Activated naive CD4-positive, alpha-beta T cell treated with anti-CD3 and anti-CD28 coated beads, Interleukin-2, amount 50 U/mL, for 72 hours (primary cell): ENCODE measurements around the gene TSPAN7. TPM values are rescaled to one million over a fixed set of nuclear protein-coding genes. Genes with fewer than 3 reads are reported as not detected.

Experiments
- ATAC-seq, 2 donors: fragments of 150-1000 bp; cut with Tn5 transposase; 2 replicates each; pipeline ENCODE4 v1.10.0; 2021; ENCODE audit warnings: mild to moderate bottlenecking in 2 of 2, moderate library complexity in 2 of 2
- DNase-seq, 2 donors: peaks; one replicate each; pipeline ENCODE4 v3.0.0; 2021 to 2022; ENCODE audit warnings: low spot score in 2 of 2
- H3K27ac Mint-ChIP-seq, 2 donors: one replicate each; pipeline ENCODE4 v1.8.0; 2022; ENCODE audit warnings: mild to moderate bottlenecking in 2 of 2, mixed read lengths in 2 of 2
- H3K36me3 Mint-ChIP-seq, 2 donors: one replicate each; pipeline ENCODE4 v1.8.0; 2022; ENCODE audit warnings: mixed read lengths in 2 of 2
- H3K9me3 Mint-ChIP-seq, 2 donors: one replicate each; pipeline ENCODE4 v1.8.0; 2022; ENCODE audit warnings: mixed read lengths in 2 of 2
- total RNA-seq, 2 donors: library from RNA; stranded (reverse); gene quantifications; one replicate each; pipeline ENCODE4 v1.2.3, GENCODE V29; 2022

Gene TSPAN7
- total RNA-seq, 2 donors from 2014 or later = 0.93 to 3.2 TPM

DNA sequence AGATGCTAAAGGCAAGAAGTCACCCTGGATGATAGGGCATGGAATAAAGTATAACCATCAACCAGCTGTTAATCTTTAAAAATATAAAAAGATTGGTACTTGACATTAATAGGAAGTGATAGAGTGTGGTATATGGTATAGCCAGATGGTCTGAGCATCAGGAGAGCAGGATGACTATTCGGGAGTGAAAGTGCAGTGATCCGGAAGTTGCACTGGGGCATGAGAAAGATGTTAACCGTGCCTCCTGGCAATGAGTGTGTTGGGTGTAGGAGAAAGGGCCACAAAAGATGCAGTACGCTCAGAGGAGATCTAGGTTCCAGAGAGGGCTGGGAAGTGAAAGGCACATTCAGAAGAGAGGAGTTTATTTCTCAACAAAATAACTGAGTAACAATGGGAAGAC is 65.0 kb downstream of the TSPAN7 start:
- H3K36me3 Mint-ChIP-seq = no peaks in the 10 kb centered on the region
- DNase-seq = no peak
- no peak overlapping the region for H3K27ac Mint-ChIP-seq
- no peaks in the 10 kb centered on the region for H3K9me3 Mint-ChIP-seq
- ATAC-seq = no peak

GRCh38 chrX:38627683-38628082 is 66.3 kb downstream of the TSPAN7 start:
- ATAC-seq = peak; percentile 74 to 85

GRCh38 chrX:38628587-38628986 is 67.2 kb downstream of the TSPAN7 start:
- H3K27ac Mint-ChIP-seq = no peak overlapping the region
- H3K9me3 Mint-ChIP-seq = no peaks in the 10 kb centered on the region
- no peaks in the 10 kb centered on the region for H3K36me3 Mint-ChIP-seq
- no peak for DNase-seq
- ATAC-seq = no peak

More at GRCh38 chrX:38627683-38628082, 66.3 kb downstream of the TSPAN7 start:
- Mint-ChIP-seq H3K36me3 (no peaks in the 10 kb centered on the region), H3K9me3 (no peaks in the 10 kb centered on the region), H3K27ac (no peak overlapping the region)
- DNase-seq = peak in 1 of 2 donors; percentile 6

GRCh38 chrX:38632516-38632915 is 71.2 kb downstream of the TSPAN7 start:
- no peak for DNase-seq
- no peaks in the 10 kb centered on the region for H3K9me3 Mint-ChIP-seq
- H3K27ac Mint-ChIP-seq = no peak overlapping the region
- no peak for ATAC-seq
- no peaks in the 10 kb centered on the region for H3K36me3 Mint-ChIP-seq

- ATAC-seq (no peak), DNase-seq (no peak)
- Mint-ChIP-seq H3K9me3 (no peaks in the 10 kb centered on the region), H3K36me3 (no peaks in the 10 kb centered on the region), H3K27ac (no peak overlapping the region)
Measured at GRCh38 chrX:38634665-38635064, 73.3 kb downstream of the TSPAN7 start.

DNA sequence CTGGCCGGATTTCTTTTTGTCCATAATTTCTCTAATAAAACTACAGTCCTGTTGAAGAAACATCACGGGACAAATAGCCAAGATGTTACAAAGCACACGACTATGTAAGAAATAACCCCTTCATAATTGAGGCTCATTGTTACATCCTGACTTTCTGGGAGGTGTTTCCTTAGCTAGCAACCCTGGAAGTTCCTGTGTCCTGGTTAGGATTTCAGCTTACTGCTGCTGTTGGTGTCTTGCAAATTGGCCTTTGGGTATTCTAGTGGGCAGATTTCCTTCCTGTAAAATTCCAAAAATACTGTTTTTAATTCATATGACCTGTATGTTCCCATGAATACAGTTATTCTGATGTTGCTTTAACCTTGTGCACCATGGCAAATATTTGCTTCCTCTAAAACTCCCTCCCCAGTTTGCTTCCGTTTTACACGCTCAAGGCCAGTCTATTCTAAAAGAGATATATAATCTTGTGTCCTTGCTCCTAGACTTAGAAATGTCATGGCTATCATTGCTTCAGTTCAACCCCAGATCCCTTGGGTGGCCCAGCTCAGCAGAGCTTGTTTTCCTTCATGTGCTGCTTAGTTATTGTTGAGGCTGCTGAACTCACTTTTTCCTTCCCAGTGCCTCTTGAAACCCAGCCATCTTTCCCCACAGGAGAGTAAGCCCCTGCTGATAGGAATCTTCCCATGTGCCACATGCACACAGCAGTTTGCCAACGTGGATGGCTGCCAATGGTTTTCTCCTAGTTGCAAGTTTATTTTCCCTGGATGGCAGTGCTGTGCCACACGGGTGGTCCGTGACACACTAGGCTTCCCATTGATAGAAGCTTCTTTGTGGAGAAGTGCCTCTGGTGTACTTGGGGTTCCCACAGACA is 75.8 kb downstream of the TSPAN7 start:
- no peak overlapping the region for H3K27ac Mint-ChIP-seq
- DNase-seq (no peak), ATAC-seq (no peak)
- no peaks in the 10 kb centered on the region for H3K36me3 Mint-ChIP-seq
- no peaks in the 10 kb centered on the region for H3K9me3 Mint-ChIP-seq

- ATAC-seq (no peak), DNase-seq (no peak)
- Mint-ChIP-seq H3K36me3 (no peaks in the 10 kb centered on the region), H3K27ac (no peak overlapping the region), H3K9me3 (no peaks in the 10 kb centered on the region)
Measured at GRCh38 chrX:38638952-38639529, 77.7 kb downstream of the TSPAN7 start.

DNA sequence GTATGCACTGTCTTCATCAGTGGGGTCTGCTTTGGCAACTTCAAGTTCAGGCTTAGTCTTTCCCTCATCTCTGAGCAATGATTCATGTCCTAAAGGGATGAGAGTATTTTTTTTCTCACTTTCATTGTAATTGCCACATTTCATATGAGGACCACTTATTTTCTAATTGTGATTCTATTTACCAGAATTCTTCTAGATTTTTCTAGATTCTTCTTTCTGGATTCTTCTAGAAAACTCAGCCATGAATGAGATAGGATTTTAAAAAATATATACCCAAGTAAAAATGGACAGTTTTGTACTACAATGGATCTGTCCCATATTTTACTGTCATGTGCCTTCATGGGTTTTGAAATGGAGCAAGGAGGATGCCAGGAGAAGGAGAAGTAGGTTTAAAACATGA is 78.4 kb downstream of the TSPAN7 start:
- DNase-seq (no peak), ATAC-seq (no peak)
- no peaks in the 10 kb centered on the region for H3K36me3 Mint-ChIP-seq
- H3K9me3 Mint-ChIP-seq = no peaks in the 10 kb centered on the region
- H3K27ac Mint-ChIP-seq = no peak overlapping the region

DNA sequence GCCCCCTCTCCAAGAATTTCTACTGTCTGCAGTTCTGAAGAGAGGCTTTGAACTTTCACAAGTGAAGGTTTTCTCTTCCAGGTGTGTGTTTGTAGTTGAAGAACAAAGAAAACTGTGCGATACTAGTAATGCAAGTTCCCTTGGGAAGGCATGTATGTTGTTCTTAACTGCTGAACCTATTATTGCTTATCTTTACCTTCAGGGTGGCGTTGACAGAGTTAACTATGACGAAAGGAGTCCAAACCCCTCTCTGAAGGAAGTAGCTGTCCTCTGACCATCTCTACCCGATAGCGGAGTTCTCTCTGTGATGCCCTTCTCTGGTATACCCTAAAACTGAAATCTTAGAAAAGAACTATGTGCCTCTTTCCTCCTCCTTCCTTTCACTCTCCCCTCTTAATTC is 79.9 kb downstream of the TSPAN7 start:
- Mint-ChIP-seq H3K9me3 (no peaks in the 10 kb centered on the region), H3K36me3 (no peaks in the 10 kb centered on the region), H3K27ac (no peak overlapping the region)
- ATAC-seq (no peak), DNase-seq (no peak)

DNA sequence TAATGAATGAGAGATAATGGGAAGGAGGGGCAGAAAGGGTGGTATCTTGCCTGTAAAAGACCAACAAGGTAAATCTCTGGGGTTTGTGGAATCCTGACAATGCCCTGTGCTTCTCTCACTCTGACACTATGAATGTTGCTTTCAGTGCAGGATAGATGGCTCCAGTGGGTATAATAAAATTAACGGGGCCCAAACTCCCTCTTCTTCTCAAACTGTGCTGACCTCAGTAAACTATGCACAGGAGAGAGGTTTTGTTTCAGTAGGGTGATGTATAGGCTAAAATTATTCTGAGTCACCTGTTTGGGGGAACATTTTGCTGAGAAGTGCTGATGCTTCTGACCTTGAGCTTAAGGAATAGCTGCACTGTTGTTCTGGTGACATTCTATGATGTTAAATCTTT is 82.6 kb downstream of the TSPAN7 start:
- ATAC-seq = no peak
- Mint-ChIP-seq H3K9me3 (no peaks in the 10 kb centered on the region), H3K36me3 (no peaks in the 10 kb centered on the region)

DNA sequence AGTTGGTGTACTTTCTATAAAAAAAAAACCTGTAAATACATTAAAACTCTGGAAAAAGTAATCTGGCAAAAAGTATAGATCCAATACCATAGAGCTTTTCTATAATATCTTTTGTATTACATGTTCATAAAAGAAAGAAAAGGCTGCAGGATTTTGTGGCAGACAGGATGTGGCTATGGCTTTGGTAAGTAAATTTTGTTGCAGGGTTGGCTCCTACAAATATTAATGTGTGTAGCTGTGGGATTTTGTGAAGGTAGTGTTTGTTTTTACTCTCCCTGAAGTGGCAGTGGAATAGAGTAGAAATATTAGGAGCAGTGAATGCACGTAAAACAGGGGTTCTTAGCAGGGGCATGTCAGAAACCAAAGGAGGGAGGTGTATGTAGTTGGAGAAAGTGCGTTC is 84.8 kb downstream of the TSPAN7 start:
- DNase-seq = no peak
- Mint-ChIP-seq H3K9me3 (no peaks in the 10 kb centered on the region), H3K27ac (no peak overlapping the region), H3K36me3 (no peaks in the 10 kb centered on the region)
- ATAC-seq = no peak

More for the DNA sequence above, 82.6 kb downstream of the TSPAN7 start:
- no peak overlapping the region for H3K27ac Mint-ChIP-seq
- no peak for DNase-seq

DNA sequence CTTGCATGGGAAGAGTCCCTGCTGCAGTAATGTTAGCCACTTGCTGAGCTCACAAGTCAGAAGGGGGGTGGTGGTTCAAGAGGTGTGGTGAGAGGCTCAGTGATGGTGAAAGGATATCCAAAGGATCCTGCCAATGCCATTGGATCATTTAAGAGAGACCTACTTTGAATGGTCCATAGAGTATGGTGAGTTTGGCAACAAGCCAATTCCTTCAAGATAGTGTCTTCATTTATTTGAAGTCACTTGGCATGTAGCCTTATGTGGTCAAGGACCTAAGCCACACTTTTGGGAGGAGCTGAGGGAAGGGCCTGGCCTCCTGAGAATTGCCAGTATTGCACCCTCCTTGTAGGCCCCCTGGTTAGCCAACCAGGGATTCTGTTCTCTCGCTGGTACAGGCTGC is 87.9 kb downstream of the TSPAN7 start:
- H3K27ac Mint-ChIP-seq = no peak overlapping the region
- ATAC-seq (no peak), DNase-seq (no peak)
- H3K36me3 Mint-ChIP-seq = no peaks in the 10 kb centered on the region
- H3K9me3 Mint-ChIP-seq = no peaks in the 10 kb centered on the region

- DNase-seq = no peak
- Mint-ChIP-seq H3K36me3 (no peaks in the 10 kb centered on the region), H3K9me3 (no peaks in the 10 kb centered on the region), H3K27ac (no peak overlapping the region)
- ATAC-seq = no peak
Measured at GRCh38 chrX:38649674-38650647, 88.6 kb downstream of the TSPAN7 start.

DNA sequence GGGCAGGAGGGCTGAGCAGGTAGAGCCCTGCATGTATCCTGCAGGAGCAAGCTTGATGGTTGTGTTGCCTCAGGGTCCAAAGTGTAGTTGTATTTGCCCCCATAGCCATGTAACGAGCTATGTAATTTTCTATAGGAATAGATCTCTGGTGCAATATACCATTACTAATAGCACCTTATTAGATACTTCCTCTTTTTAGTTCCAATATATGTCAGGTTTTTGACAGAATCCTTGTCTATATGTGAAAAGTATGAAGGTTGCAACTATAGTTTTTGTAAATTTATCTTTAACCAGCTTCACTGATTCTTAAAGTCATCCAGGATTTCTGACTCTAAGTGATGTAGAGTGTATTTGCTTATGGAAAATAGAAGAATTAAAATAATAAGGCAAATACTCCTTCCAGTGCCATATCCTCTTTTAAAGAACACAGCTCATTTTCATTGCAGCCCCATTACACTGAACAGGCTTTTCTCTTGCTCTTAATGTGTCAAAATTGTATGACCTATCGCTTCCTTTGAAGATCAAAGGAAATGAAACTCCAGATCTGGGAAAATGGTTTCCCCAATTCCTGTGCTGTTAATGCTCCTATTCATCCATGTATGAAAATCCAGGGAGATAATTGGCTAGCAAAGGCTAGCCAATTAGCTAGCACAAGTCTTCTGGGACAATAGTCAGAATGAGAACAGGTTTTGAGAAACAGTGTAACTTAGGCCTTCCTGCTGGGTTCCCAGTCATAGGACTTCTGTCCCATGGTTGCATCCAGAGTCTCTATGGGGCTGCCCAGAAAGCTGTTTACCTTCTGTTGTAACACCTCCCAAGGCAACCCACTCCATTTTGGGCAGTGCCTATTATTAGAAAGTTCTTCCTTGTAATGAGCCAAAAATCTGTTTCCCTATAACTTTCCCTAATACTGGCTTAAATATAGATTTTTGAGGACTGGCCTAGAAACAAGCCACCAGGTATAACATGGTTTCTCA is 90.6 kb downstream of the TSPAN7 start:
- Mint-ChIP-seq H3K36me3 (no peaks in the 10 kb centered on the region), H3K9me3 (no peaks in the 10 kb centered on the region), H3K27ac (no peak overlapping the region)
- no peak for DNase-seq
- ATAC-seq = no peak

DNA sequence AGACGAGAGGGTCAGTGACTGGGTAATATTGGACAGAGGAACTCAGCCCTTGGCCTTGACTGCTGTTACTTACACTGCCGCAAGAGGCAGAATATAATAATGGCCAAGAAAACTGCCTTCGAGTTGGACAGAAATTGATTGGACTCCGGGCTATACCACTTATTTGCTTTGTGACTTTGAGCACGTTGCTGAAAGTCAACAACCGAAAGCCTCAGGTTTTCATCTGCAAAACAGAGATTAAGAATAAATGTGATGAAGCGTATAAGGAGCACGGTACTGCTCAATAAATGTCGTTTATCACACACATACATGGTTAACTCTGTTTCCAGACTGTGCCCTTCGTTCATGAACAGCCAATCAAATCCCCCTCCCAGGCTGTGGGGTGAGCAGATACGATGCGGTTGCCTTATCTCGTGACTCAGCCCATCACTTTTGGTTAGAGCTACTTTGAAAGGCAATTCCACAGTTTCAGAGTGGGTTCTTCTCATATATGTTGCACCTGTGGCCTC is 91.6 kb downstream of the TSPAN7 start:
- no peaks in the 10 kb centered on the region for H3K36me3 Mint-ChIP-seq
- no peak overlapping the region for H3K27ac Mint-ChIP-seq
- DNase-seq = no peak
- no peaks in the 10 kb centered on the region for H3K9me3 Mint-ChIP-seq
- ATAC-seq = no peak

GRCh38 chrX:38654302-38654701 is 93.0 kb downstream of the TSPAN7 start:
- ATAC-seq (no peak), DNase-seq (no peak)
- no peaks in the 10 kb centered on the region for H3K9me3 Mint-ChIP-seq
- no peaks in the 10 kb centered on the region for H3K36me3 Mint-ChIP-seq
- no peak overlapping the region for H3K27ac Mint-ChIP-seq
